ENCODE results near the gene VSIG4.
"Not testable (repeated sequence)": the region's sequence is repeated elsewhere in the genome, so short reads cannot be mapped to it uniquely, and the experiment has no call there.

DNA sequence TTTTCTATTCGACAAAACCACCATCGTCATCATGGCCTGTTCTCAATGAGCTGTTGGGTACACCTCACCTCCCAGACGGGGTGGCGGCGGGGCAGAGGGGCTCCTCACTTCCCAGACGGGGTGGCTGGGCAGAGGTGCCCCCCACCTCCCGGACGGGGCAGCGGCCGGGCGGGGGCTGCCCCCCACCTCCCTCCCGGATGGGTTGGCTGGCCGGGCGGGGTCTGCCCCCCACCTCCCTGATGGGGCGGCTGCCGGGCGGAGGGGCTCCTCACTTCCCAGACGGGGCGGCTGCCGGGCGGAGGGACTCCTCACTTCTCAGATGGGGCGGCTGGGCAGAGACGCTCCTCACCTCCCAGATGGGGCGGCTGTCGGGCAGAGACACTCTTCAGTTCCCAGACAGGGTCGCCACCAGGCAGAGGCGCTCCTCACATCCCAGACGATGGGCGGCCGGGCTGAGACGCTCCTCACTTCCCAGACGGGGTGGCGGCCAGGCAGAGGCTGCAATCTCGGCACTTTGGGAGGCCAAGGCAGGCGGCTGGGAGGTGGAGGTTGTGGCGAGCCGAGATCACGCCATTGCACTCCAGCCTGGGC is 64.6 kb downstream of the VSIG4 start:
- TF ChIP-seq, protein P1, sequence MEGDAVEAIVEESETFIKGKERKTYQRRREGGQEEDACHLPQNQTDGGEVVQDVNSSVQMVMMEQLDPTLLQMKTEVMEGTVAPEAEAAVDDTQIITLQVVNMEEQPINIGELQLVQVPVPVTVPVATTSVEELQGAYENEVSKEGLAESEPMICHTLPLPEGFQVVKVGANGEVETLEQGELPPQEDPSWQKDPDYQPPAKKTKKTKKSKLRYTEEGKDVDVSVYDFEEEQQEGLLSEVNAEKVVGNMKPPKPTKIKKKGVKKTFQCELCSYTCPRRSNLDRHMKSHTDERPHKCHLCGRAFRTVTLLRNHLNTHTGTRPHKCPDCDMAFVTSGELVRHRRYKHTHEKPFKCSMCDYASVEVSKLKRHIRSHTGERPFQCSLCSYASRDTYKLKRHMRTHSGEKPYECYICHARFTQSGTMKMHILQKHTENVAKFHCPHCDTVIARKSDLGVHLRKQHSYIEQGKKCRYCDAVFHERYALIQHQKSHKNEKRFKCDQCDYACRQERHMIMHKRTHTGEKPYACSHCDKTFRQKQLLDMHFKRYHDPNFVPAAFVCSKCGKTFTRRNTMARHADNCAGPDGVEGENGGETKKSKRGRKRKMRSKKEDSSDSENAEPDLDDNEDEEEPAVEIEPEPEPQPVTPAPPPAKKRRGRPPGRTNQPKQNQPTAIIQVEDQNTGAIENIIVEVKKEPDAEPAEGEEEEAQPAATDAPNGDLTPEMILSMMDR (IDR thresholded peaks at IDR 0.05): not testable (repeated sequence)
- TF ChIP-seq POLR2A (IDR thresholded peaks at IDR 0.05): not testable (repeated sequence)

All from body of pancreas (tissue), 4 donors.